Measurements from ENCODE around the gene C2orf92. TPM values are rescaled to one million over a fixed set of nuclear protein-coding genes. Genes with fewer than 3 reads are reported as not detected.
"Not testable (repeated sequence)": the region's sequence is repeated elsewhere in the genome, so short reads cannot be mapped to it uniquely, and the experiment has no call there.

The C2orf92 gene
- total RNA-seq (2014; rRNA removed; shearing (Covaris generic)), result 0.19 and 0.21 TPM in 2 replicates
- not detected in 2 replicates for polyA plus RNA-seq (2015; cell fraction: cytosol; rRNA removed)
- polyA plus RNA-seq (2015; cell fraction: nucleus; rRNA removed), result 2.2 and 7.6 TPM in 2 replicates

DNA sequence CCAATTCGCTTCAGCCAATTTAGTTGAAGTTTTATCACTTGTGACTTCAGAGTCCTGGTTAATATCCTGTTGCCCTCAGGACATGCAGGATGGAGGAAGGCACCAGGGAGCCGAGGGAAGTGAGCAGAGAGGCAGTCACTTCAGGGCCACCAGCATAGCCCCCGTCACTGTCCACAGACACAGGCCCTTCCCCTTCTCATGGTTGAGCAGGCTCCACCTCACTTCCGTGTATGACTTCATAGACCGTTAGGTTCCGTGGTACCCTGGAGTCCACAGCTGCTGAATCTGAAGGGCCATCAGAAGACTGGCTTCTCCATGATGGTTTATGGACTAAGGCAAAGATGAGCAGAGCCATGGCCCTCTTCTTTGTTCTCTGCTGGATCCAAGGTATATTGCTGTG is at the start of gene C2orf92:
Gene C2orf92, plus strand, starts transcription at position 266 of the 400 bp plus-strand sequence. Its CDS starts 76 bp downstream, at position 342.
- in situ Hi-C loops (cut with HindIII; ENCODE audit: low pct_unique_long_range_greater_than_20kb, low sequenced_read_pairs), result no loop called here
- DNase-seq (ENCODE audit: low read depth, low spot score), result no peak

DNA sequence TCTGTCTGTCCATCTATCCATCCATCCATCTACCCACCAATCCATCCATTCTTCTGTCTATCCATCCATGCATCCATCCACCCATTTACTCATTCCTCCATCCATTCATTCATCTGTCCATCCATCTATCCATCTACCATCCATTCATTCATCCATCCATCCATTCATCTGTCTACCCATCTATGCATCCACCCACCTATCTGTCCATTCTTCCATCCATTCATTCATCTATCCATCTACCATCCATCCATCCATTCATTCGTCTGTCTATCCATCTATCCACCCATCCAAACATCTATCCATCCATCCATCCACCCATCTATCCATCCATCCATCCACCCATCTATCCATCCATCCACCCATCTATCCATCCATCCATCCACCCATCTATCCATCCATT is 49.0 kb upstream of the C2orf92 start:
- in situ Hi-C loops (cut with HindIII; ENCODE audit: low pct_unique_long_range_greater_than_20kb, low sequenced_read_pairs); DNase-seq (ENCODE audit: low read depth, low spot score): not testable (repeated sequence)

DNA sequence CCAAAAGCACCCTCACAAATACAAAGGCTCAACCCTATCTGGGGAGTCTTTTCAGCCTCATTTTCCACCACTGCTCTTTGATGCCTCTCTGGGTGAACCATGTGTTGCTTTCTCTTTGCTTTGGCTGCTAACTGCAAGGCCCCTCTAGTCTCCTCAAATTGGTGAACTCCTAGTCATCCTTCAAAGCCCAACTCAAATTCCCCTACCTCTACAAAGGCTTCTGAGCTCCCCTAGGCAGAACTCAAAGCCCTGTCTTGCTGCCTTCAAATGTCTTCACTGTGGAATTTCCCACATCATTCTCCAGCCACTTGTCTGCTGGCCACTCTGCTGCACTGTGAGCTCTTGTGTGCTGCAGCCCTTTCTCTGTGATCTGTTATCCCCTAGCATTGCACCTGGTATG is 46.5 kb upstream of the C2orf92 start:
- DNase-seq (ENCODE audit: low read depth, low spot score); in situ Hi-C loops (cut with HindIII; ENCODE audit: low pct_unique_long_range_greater_than_20kb, low sequenced_read_pairs): not testable (repeated sequence)

DNA sequence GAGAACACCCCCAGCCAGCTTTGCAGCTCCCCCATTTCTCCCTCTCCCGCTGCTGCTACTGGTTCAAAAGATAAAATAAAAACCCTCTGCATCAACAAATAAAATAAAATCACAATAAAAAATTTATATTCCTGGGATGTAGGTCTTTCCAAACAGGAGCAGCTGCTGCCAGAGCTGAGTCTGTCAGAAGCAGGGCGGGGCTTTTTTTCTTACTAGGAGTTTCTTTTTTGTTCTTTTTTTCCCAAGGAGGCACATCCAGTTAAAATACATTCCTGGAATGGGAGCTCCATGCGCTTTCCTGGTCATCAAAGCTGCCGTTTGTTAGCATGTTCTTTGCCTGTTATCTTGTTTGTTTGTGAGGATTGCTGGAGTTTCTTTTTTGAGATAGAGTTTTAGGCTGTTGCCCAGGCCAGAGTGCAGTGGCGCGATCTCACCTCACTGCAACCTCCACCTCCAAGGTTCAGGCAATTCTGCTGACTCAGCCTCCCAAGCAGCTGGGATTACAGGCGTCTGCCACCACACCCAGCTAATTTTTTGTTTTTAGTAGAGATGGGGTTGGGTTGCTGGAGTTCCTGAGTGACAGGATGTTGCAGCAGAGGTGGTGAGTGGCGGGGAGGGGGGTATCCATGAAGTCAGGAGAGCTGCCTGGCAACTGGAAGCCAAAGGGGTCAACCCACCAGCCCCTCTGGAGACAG is 44.0 kb upstream of the C2orf92 start:
- DNase-seq (ENCODE audit: low read depth, low spot score); in situ Hi-C loops (cut with HindIII; ENCODE audit: low pct_unique_long_range_greater_than_20kb, low sequenced_read_pairs): not testable (repeated sequence)

DNA sequence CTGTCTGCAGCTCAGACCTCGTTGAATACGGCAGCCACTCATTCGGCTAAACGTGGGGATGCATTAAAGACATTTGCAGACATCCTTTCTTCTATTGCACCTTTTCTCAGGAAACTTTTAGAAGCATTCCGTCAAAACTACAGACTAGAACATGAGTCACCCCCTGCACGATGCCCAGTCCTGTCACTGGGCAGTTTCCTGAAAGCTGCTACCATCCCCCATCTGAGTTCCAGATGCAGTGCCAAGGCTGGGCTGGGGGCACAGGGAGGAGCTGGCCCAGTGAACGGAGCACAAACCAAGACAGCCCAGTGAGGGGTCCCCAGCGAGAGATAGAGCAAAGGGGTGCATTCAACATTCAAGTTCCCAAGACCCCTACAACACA is 43.5 kb upstream of the C2orf92 start:
- in situ Hi-C loops (cut with HindIII; ENCODE audit: low pct_unique_long_range_greater_than_20kb, low sequenced_read_pairs); DNase-seq (ENCODE audit: low read depth, low spot score): not testable (repeated sequence)

DNA sequence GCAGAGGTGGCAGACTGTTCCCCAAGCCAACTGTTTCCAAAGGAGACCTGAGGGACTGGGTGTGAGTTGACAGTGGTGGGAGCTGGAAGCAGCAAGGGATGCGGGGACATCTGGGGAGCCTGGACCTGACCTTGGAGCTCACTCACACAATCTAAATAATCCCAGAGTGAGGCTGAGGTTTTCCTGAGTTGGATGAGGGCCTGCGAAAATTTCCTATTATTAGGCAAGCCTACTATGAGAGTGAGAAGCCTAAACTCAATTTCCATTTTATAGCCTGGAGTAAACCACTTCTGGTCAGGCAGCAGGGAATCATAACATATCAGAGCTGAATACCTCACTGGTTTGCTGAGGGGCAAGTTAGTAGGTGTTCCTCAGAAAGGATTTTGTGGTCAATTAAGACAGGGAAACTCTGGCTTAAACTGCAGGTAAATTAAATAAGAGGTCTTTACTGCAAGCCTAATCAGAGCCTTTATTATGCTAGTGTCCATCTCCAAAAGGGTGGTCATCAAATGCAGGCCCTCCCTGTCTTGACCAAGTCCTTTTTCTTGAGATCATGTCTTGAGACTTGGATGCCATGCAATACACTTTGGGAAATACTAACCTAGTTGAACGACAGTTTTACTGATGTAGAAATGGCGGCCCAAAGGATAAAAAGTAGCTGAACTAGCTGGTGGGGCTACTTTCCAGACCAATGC is 25.3 kb upstream of the C2orf92 start:
- no peak for DNase-seq (ENCODE audit: low read depth, low spot score)
- in situ Hi-C loops (cut with HindIII; ENCODE audit: low pct_unique_long_range_greater_than_20kb, low sequenced_read_pairs), result no loop called here

DNA sequence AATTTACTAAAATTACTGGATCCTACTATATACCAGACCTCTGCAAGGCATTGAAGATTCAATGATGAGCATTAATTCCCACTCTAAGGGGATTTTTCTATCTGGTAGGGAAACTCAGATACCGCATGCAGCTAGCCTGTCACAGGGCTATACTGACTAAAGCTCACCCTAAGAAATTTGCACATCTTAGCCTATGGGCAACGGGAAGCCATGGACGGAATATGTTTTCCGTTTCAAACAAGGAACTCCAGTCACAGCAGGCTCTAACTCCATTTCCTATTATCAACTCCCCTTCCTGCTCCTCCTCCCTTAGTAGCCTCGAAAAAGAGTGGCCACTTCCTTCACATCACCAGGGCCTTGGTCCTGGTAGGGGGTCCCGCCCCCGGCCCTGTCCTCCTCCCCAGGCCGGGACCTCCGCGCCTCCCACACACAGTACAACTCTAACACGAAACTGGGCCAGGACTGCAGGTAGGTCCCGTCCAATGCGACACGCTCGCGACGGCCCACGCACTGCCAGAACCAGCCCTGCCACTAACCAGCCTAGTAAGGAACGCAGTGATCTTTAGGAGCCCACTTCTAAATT is 24.3 kb upstream of the C2orf92 start:
- in situ Hi-C loops (cut with HindIII; ENCODE audit: low pct_unique_long_range_greater_than_20kb, low sequenced_read_pairs), result no loop called here
- DNase-seq (ENCODE audit: low read depth, low spot score), result no peak

DNA sequence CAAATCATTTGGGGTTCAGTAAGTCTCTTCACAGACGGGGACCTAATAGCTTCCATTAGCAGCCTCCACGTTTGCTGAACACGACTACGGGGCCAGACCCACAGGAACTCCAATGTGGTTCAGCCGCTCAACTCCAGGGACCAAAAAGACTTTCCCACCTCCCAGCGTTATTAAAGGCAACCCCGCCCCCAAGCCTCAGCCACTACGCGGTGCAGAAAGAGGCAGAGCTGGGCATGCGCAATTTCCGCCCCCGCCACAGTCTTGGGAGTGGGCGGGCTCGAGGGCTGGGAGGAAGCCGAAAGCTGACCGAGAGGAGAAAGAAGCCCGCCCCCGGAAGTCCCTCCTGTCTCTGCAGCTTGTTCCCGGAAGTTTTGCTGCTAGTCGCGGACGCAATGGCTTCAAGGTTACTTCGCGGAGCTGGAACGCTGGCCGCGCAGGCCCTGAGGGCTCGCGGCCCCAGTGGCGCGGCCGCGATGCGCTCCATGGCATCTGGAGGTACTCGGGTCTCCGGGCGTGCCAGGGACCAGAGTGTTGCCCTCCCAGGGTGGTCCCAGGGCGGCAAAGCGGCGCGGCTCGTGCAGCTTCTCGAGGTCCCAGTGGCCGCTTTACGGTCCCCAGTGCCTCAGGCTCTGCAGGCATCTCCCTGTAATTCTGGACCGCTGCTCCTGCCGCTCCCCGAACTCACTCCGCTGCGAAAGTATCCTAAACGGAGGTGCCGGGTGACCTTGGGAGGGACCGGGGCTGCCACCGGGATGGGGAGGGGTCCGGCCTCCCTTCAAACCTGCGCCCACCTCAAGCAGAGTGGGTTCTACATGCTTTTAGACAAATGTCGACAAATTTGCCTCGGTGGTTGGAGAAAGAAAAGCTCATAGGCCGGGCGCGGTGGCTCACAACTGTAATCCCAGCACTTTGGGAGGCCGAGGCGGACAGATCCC is 23.6 kb upstream of the C2orf92 start, which contains the start of gene COX5B:
Gene COX5B, plus strand, starts transcription at position 368 of the 935 bp plus-strand sequence. Its CDS starts 25 bp downstream, at position 393.
- peak; percentile 96 for DNase-seq (ENCODE audit: low read depth, low spot score)
- in situ Hi-C loops (cut with HindIII; ENCODE audit: low pct_unique_long_range_greater_than_20kb, low sequenced_read_pairs), result no loop called here

DNA sequence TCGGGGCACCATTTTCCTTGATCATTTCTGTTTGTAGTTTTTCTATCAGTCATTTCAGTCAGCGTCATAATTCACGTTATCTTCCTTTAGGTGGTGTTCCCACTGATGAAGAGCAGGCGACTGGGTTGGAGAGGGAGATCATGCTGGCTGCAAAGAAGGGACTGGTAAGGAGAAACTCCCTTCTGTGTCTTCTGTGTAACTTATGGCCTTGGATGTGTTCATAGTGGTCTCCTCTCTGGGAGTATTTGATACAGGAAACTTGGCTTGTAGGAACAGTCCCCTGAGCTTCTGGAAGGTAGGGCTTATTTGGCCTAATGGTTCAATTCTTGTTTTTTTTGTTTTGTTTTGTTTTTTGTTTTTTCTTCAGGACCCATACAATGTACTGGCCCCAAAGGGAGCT is 22.5 kb upstream of the C2orf92 start:
- in situ Hi-C loops (cut with HindIII; ENCODE audit: low pct_unique_long_range_greater_than_20kb, low sequenced_read_pairs), result no loop called here
- DNase-seq (ENCODE audit: low read depth, low spot score), result no peak

DNA sequence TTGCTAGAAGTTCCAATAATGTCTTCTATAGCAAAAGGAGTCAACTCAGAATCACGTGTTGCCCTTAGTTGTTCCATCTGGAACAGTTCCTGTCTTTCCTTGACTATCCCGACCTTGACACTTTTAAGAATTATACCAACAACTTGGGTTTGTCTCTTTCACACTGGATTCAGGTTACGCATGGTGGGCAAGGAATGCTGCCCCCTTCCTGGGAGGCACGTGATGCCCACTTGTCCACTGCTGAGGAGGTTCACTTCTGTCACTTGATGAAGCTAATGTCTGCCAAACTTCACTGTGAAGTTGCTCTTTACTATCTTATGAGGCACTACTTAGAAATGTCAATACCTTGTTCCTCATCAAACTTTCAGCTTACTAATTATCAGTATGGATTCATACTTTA is 18.4 kb upstream of the C2orf92 start:
- in situ Hi-C loops (cut with HindIII; ENCODE audit: low pct_unique_long_range_greater_than_20kb, low sequenced_read_pairs), result no loop called here
- DNase-seq (ENCODE audit: low read depth, low spot score), result no peak

DNA sequence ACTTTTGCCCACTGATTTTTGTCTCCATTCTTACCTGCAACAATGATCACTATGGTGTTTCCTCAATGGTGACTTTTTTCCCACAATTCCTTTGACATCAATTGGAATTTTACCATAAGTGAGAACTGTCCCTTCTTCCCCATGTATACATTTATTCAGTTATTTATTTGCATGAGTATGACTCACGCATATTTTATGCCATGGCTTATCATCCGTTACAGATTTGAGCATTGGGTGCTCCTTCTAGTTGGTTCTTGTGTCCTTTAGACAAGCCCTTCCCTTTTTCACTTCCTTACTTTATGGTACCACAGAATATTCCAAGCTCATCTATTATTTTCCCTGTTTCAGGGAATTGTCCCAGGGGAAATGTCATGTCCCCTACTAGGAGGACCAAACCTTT is 16.0 kb upstream of the C2orf92 start:
- in situ Hi-C loops (cut with HindIII; ENCODE audit: low pct_unique_long_range_greater_than_20kb, low sequenced_read_pairs), result no loop called here
- no peak for DNase-seq (ENCODE audit: low read depth, low spot score)

DNA sequence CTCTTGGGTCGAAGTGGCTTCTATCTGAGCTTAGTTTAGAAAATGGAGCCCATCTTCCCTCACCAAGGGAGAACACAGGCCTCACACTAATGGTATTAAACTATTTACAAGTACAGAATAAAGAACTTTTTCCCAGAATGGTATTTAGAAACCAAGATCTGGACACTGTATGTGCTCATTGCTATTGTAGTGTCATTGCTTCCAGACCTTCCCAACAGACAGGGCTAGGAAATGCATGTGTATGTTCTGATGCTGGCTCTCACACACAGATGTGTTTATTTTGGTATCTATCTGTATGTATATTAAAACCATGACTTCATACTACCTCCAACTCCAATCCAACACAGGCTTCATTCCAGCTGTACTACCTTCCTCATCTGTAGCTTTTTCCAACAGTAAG is 15.6 kb upstream of the C2orf92 start:
- in situ Hi-C loops (cut with HindIII; ENCODE audit: low pct_unique_long_range_greater_than_20kb, low sequenced_read_pairs), result no loop called here
- no peak for DNase-seq (ENCODE audit: low read depth, low spot score)

DNA sequence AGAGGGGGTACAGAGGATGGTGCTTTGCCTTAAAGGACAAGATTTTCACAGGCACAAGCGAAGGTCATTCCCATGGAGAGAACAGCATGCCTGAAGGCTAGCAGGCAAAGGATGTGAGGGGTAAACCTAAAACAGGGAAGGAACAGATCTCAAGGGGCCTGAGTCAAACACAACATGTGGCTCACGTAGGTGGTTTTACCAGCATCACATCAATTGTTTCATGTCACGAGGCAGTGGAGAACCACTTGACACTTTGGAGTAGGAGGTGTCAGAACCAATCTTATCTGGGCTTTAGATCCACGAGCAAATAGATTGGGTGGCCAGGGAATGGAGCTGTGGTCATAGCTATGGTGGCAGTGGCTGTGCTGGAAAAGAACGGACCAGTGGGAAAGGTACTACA is 15.2 kb upstream of the C2orf92 start:
- DNase-seq (ENCODE audit: low read depth, low spot score), result no peak
- in situ Hi-C loops (cut with HindIII; ENCODE audit: low pct_unique_long_range_greater_than_20kb, low sequenced_read_pairs), result no loop called here

DNA sequence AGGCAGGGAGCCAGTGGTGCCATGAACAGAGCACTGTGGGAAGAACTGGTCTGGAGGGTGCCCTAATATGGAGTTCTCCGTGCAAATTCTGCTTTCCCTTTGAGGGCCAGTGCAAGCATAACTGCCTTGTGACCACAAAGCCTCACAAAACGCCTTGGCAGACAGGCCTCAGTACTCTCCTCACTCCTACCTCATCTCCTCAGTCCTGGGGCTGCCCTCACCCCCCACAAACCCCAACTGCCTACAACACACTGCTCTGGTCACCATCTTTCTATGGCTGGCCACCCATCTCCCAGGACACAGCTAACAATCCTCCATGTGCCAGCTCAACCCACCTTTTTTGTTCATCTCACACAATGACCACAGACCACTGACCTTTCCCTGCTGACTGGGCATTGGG is 14.7 kb upstream of the C2orf92 start:
- no peak for DNase-seq (ENCODE audit: low read depth, low spot score)
- in situ Hi-C loops (cut with HindIII; ENCODE audit: low pct_unique_long_range_greater_than_20kb, low sequenced_read_pairs), result no loop called here

DNA sequence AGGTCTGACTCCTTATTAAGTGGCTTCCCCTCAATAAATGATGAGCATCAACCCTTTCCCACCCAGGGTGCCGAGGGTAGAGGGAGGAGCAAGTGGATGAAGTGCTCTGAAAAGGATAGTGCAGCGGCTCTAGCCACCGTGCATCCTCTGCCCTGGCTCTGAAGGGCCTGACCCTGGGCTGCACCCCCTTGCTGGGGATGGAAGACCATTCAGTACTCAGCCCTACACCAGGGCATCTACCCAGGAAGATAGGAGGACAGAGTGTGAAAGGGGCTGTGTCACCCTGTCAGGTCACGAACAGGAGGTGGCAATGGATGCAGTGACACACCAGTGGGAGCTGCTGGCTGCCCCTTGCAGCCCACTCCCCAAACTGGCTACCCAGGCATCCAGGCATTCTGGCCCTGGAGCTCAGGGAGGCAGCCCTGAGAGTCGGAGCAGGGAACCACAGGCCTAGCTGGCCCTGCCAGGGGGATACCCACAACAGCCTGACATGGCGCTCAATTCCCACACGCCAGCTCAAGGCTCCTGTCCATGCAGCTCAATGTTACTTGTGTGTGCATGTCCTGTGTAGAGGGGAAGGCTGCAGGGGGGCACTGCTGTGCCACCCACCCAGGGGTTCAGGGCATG is 13.3 kb upstream of the C2orf92 start:
- in situ Hi-C loops (cut with HindIII; ENCODE audit: low pct_unique_long_range_greater_than_20kb, low sequenced_read_pairs), result no loop called here
- no peak for DNase-seq (ENCODE audit: low read depth, low spot score)

DNA sequence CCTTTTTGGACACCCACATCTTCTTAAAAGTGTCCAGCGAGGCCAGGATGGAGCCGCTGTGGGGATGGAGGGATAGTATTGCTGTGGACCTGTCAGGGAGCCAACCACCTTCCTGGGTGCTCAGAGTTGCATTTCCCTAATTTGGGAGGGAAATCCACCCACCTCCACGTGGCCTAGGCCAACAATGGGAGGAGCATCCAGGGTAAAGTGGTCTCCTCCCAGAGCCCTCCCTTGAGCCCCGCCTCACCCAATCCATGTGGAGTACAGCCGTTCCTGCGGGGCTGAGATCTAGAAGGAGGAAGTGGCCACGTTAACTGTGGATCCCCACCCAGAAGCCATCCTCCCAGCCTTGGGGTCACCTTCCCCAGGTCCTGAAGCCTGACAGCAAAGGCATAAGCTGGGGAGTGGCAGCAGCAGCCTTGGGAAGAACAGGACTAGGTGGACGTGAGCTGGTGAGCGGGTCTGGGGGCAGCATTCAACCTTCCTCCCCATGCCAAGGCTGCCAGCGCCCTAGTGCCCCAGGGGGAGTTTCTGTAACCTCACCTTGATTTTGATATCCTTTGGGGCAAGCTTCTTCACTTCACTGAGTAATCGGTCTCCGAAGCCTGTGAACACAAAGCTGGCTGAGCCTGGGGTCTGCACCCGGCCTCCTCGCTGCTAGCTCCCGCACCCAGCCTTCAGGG is 12.5 kb upstream of the C2orf92 start:
- no peak for DNase-seq (ENCODE audit: low read depth, low spot score)
- in situ Hi-C loops (cut with HindIII; ENCODE audit: low pct_unique_long_range_greater_than_20kb, low sequenced_read_pairs), result no loop called here

Measured in SK-MEL-5 (cell line).